Astrocyte of the spinal cord (primary cell): ENCODE measurements around the gene PPA1.
"Not testable (repeated sequence)": the region's sequence is repeated elsewhere in the genome, so short reads cannot be mapped to it uniquely, and the experiment has no call there.

ENCODE experiments used
- DNase-seq: peaks from one replicate; pipeline ENCODE4 v3.0.0; 2011; ENCODE audit warnings: low read depth, low spot score
- H3K4me3 ChIP-seq: 2 replicates; pipeline ENCODE4 v1.5.1; 2011; ENCODE audit warnings: low read depth, mild to moderate bottlenecking, low read length, moderate library complexity
- in situ Hi-C: cut with HindIII; loops from 2 replicates; pipeline ENCODE4 v1.10.0; 2017; ENCODE audit warnings: low sequenced_read_pairs
- TF ChIP-seq, protein P1 (sequence below): IDR thresholded peaks from 2 replicates; pipeline ENCODE4 v1.5.1; 2012; ENCODE audit warnings: low read depth, mild to moderate bottlenecking, low read length, inconsistent platforms

PPA1 gene

GRCh38 chr10:70186090-70186489 lies 47.1 kb downstream of the PPA1 start:
- TF ChIP-seq, protein P1, sequence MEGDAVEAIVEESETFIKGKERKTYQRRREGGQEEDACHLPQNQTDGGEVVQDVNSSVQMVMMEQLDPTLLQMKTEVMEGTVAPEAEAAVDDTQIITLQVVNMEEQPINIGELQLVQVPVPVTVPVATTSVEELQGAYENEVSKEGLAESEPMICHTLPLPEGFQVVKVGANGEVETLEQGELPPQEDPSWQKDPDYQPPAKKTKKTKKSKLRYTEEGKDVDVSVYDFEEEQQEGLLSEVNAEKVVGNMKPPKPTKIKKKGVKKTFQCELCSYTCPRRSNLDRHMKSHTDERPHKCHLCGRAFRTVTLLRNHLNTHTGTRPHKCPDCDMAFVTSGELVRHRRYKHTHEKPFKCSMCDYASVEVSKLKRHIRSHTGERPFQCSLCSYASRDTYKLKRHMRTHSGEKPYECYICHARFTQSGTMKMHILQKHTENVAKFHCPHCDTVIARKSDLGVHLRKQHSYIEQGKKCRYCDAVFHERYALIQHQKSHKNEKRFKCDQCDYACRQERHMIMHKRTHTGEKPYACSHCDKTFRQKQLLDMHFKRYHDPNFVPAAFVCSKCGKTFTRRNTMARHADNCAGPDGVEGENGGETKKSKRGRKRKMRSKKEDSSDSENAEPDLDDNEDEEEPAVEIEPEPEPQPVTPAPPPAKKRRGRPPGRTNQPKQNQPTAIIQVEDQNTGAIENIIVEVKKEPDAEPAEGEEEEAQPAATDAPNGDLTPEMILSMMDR, result no peak
- in situ Hi-C loops, result no loop called here
- no peak for DNase-seq
- H3K4me3 ChIP-seq, result no peak overlapping the region

- in situ Hi-C loops, result no loop called here
- TF ChIP-seq, protein P1, result no peak
- no peak for DNase-seq
- H3K4me3 ChIP-seq, result no peak overlapping the region
Observed at GRCh38 chr10:70183304-70183703, 49.9 kb downstream of the PPA1 start.

DNA sequence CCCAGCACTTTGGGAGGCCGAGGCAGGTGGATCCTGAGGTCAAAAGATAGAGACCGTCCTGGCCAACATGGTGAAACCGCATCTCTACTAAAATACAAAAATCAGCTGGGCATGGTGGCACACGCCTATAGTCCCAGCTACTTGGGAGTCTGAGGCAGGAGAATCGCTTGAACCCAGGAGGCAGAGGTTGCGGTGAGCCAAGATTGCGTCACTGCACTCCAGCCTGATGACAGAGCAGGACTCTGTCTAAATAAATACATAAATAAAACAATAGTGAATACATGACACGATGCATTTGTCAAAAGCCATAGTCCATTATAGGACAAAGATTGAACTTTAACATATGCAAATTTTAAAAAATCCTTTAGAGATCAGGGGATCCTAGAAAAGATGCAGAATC lies 54.0 kb downstream of the PPA1 start:
- H3K4me3 ChIP-seq, in situ Hi-C loops, DNase-seq: not testable (repeated sequence)

- DNase-seq, result no peak
- TF ChIP-seq, protein P1, result no peak
- in situ Hi-C loops, result no loop called here
- no peak overlapping the region for H3K4me3 ChIP-seq
Observed at GRCh38 chr10:70178139-70178725, 55.0 kb downstream of the PPA1 start.

DNA sequence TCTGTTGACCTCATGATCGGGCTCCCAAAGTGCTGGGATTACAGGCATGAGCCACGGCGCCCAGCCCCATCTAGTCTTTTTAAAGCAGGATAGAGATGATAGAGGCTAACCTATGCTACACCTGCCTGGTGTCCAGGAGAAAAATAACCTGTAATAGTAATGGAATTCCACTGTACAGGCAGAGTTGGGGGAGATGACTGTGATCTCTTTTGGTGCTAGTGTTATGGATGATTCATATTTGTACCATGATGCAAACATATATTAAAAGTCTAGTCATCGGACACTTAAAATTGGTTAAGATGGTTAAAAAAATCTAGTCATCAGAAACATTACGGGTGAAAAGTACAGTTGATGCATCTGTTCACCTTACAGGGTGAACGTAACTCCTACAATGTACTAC lies 56.8 kb downstream of the PPA1 start:
- TF ChIP-seq, protein P1, result no peak
- in situ Hi-C loops, result no loop called here
- H3K4me3 ChIP-seq, result no peak overlapping the region
- DNase-seq, result no peak

DNA sequence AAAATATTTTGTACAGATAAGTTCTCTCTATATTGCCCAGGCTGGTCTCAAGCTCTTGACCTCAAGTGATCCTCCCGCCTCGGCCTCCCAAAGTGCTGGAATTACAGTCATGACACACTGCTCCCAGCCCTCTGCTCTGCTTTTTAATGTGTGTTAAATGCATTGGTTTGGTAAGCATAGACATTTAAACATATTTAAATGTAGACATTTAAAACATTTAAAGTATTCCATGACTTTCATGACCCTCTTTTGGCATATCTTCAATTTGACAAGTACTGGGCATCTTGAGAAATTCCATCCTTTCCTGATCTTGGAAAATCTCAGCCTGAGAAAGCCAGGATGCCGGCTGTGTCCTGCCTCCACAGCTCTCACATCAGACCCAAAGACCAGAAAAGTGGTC lies 57.7 kb downstream of the PPA1 start:
- in situ Hi-C loops, result no loop called here
- TF ChIP-seq, protein P1, result no peak
- H3K4me3 ChIP-seq, result no peak overlapping the region
- DNase-seq, result no peak

- in situ Hi-C loops, result no loop called here
- TF ChIP-seq, protein P1, result no peak
- DNase-seq, result no peak
- no peak overlapping the region for H3K4me3 ChIP-seq
Observed at GRCh38 chr10:70174058-70174741, 59.0 kb downstream of the PPA1 start.
